ENCODE data around the gene RASAL3.

- TF ChIP-seq, protein P1, sequence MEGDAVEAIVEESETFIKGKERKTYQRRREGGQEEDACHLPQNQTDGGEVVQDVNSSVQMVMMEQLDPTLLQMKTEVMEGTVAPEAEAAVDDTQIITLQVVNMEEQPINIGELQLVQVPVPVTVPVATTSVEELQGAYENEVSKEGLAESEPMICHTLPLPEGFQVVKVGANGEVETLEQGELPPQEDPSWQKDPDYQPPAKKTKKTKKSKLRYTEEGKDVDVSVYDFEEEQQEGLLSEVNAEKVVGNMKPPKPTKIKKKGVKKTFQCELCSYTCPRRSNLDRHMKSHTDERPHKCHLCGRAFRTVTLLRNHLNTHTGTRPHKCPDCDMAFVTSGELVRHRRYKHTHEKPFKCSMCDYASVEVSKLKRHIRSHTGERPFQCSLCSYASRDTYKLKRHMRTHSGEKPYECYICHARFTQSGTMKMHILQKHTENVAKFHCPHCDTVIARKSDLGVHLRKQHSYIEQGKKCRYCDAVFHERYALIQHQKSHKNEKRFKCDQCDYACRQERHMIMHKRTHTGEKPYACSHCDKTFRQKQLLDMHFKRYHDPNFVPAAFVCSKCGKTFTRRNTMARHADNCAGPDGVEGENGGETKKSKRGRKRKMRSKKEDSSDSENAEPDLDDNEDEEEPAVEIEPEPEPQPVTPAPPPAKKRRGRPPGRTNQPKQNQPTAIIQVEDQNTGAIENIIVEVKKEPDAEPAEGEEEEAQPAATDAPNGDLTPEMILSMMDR (conservative IDR thresholded peaks at IDR 0.05; ENCODE audit: low read length), result no peak
- TF ChIP-seq EZH2phosphoT487 (IDR thresholded peaks at IDR 0.05; ENCODE audit: borderline replicate concordance), result no peak
Measured at GRCh38 chr19:15441317-15441716, 23.0 kb downstream of the RASAL3 start.
